Body of pancreas (tissue), 4 donors: ENCODE measurements around the gene TMEM130.

Experiments
- CTCF ChIP-seq, 7 experiments: fragments of 450-650 bp in 4 of 7; fragments of 200-600 bp in 3 of 7; sonication (generic) in 3 of 7; IDR thresholded peaks; one replicate each; pipeline ENCODE4 v1.5.1; 2016 to 2019; ENCODE audit warnings: antibody characterized with exemption in 7 of 7
- POLR2A ChIP-seq, 3 donors: fragments of 450-650 bp; IDR thresholded peaks; one replicate each; pipeline ENCODE4 v1.6.1; 2016; ENCODE audit warnings: antibody characterized with exemption in 3 of 3, mild to moderate bottlenecking in 2 of 3

- TF ChIP-seq POLR2A (IDR thresholded peaks at IDR 0.05) (no peak), CTCF (IDR thresholded peaks at IDR 0.05) (no peak)
Measured at GRCh38 chr7:98840096-98840495, 29.7 kb downstream of the TMEM130 start.
